Neural crest cell (in vitro differentiated cells): ENCODE data around the gene BTNL9. TPM values are rescaled to one million over a fixed set of nuclear protein-coding genes. Genes with fewer than 3 reads are reported as not detected.

Experiments
- DNase-seq: peaks from one replicate; pipeline ENCODE4 v3.0.0; 2021; ENCODE audit warnings: low read depth, mixed read lengths, low spot score
- H3K27ac Mint-ChIP-seq: one replicate; pipeline ENCODE4 v1.8.0; 2021; ENCODE audit warnings: mild to moderate bottlenecking, mixed read lengths; ENCODE audit not compliant: unreplicated experiment
- H3K27me3 Mint-ChIP-seq: 2 replicates; pipeline ENCODE4 v1.8.0; 2021; ENCODE audit warnings: low read depth, mild to moderate bottlenecking, mixed read lengths
- H3K36me3 Mint-ChIP-seq: 2 replicates; pipeline ENCODE4 v1.8.0; 2021; ENCODE audit warnings: low read depth, mild to moderate bottlenecking, mixed read lengths
- H3K4me1 Mint-ChIP-seq: 2 replicates; pipeline ENCODE4 v1.8.0; 2021; ENCODE audit warnings: mixed read lengths
- H3K4me3 Mint-ChIP-seq: one replicate; pipeline ENCODE4 v1.8.0; 2021; ENCODE audit warnings: mild to moderate bottlenecking, mixed read lengths
- H3K9me3 Mint-ChIP-seq: 2 replicates; pipeline ENCODE4 v1.8.0; 2021; ENCODE audit warnings: mixed read lengths
- total RNA-seq: library from RNA; stranded (reverse); gene quantifications from 2 replicates; pipeline ENCODE4 v1.2.1, GENCODE V29; 2021
- TF ChIP-seq, protein P1 (sequence below): fragments of 200-600 bp; sonication (generic); conservative IDR thresholded peaks from 2 replicates; pipeline ENCODE4 v1.5.0; 2021; ENCODE audit warnings: antibody characterized with exemption, mild to moderate bottlenecking

The BTNL9 gene
- total RNA-seq, 1 donor from 2014 or later = not detected

- H3K4me1 Mint-ChIP-seq = no peaks in the 10 kb centered on the region
- no peak for DNase-seq
- peaks cover 64% of the 10 kb centered on the region for H3K27me3 Mint-ChIP-seq
- H3K27ac Mint-ChIP-seq = no peak overlapping the region
- H3K36me3 Mint-ChIP-seq = no peaks in the 10 kb centered on the region
- H3K9me3 Mint-ChIP-seq = peaks cover 4% of the 10 kb centered on the region
- H3K4me3 Mint-ChIP-seq = no peak overlapping the region
- TF ChIP-seq, protein P1, sequence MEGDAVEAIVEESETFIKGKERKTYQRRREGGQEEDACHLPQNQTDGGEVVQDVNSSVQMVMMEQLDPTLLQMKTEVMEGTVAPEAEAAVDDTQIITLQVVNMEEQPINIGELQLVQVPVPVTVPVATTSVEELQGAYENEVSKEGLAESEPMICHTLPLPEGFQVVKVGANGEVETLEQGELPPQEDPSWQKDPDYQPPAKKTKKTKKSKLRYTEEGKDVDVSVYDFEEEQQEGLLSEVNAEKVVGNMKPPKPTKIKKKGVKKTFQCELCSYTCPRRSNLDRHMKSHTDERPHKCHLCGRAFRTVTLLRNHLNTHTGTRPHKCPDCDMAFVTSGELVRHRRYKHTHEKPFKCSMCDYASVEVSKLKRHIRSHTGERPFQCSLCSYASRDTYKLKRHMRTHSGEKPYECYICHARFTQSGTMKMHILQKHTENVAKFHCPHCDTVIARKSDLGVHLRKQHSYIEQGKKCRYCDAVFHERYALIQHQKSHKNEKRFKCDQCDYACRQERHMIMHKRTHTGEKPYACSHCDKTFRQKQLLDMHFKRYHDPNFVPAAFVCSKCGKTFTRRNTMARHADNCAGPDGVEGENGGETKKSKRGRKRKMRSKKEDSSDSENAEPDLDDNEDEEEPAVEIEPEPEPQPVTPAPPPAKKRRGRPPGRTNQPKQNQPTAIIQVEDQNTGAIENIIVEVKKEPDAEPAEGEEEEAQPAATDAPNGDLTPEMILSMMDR = no peak
Observed at GRCh38 chr5:181035991-181036815, 3.9 kb upstream of the BTNL9 start.

GRCh38 chr5:181036816-181037364 lies 3.2 kb upstream of the BTNL9 start:
- Mint-ChIP-seq H3K4me1 (no peaks in the 10 kb centered on the region), H3K27me3 (peaks cover 66% of the 10 kb centered on the region), H3K27ac (no peak overlapping the region), H3K9me3 (peaks cover 2% of the 10 kb centered on the region), H3K36me3 (no peaks in the 10 kb centered on the region), H3K4me3 (no peak overlapping the region)
- TF ChIP-seq, protein P1 = no peak
- no peak for DNase-seq

GRCh38 chr5:181037365-181037861 lies 2.7 kb upstream of the BTNL9 start:
- Mint-ChIP-seq H3K36me3 (no peaks in the 10 kb centered on the region), H3K9me3 (no peaks in the 10 kb centered on the region), H3K27me3 (peaks cover 69% of the 10 kb centered on the region), H3K4me1 (no peaks in the 10 kb centered on the region), H3K4me3 (no peak overlapping the region), H3K27ac (no peak overlapping the region)
- no peak for DNase-seq
- TF ChIP-seq, protein P1 = no peak

- no peaks in the 10 kb centered on the region for H3K36me3 Mint-ChIP-seq
- DNase-seq = no peak
- no peak overlapping the region for H3K4me3 Mint-ChIP-seq
- no peak overlapping the region for H3K27ac Mint-ChIP-seq
- H3K4me1 Mint-ChIP-seq = no peaks in the 10 kb centered on the region
- no peaks in the 10 kb centered on the region for H3K9me3 Mint-ChIP-seq
- H3K27me3 Mint-ChIP-seq = peaks cover 61% of the 10 kb centered on the region
- TF ChIP-seq, protein P1 = no peak
Observed at GRCh38 chr5:181039471-181039870, 595 bp upstream of the BTNL9 start.

GRCh38 chr5:181040631-181040945 lies 522 bp downstream of the BTNL9 start:
- peaks cover 52% of the 10 kb centered on the region for H3K27me3 Mint-ChIP-seq

More at GRCh38 chr5:181040631-181040945, 522 bp downstream of the BTNL9 start:
- Mint-ChIP-seq H3K9me3 (no peaks in the 10 kb centered on the region), H3K27ac (no peak overlapping the region), H3K4me3 (no peak overlapping the region), H3K36me3 (no peaks in the 10 kb centered on the region), H3K4me1 (no peaks in the 10 kb centered on the region)
- no peak for DNase-seq
- TF ChIP-seq, protein P1 = no peak
